NCI-H187 treated with DMSO at 0.1 percent for 48 hours (cell line): ENCODE measurements around the gene ARRDC2.
"Not testable (repeated sequence)": the region's sequence is repeated elsewhere in the genome, so short reads cannot be mapped to it uniquely, and the experiment has no call there.

Source experiments
- DNase-seq: peaks from one replicate; lab custom pipeline; 2025; lab: John Stamatoyannopoulos, UW

ARRDC2 gene

DNA sequence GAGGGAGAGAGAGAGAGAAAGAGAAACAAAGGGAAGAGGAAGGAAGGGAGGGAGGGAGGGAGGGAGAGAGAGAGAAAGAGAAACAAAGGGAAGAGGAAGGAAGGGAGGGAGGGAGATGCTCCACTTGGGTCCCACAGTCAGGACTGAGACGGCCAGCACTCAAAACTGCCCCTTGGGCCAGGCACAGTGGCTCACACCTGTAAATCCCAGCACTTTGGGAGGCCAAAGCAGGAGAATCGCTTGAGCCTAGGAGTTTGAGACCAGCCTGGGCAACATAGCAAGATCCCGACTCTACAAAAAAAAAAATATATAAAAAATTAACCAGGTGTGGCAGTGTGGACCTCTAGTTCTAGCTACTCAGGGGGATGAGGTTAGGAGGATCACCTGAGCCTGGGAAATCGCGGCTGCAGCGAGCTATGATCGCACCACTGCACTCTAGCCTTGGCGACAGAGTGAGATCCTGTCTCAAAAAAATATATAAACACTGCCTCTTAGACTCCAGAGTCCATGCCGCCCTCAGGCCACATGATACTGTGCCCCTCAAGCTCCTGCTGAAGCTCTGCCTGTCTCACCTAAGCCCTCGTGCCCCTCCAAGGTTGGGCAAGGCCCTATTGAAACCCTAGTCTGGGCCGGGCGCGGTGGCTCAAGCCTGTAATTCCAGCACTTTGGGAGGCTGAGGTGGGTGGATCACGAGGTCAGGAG, 8.4 kb downstream of the ARRDC2 start:
- no peak for DNase-seq

DNA sequence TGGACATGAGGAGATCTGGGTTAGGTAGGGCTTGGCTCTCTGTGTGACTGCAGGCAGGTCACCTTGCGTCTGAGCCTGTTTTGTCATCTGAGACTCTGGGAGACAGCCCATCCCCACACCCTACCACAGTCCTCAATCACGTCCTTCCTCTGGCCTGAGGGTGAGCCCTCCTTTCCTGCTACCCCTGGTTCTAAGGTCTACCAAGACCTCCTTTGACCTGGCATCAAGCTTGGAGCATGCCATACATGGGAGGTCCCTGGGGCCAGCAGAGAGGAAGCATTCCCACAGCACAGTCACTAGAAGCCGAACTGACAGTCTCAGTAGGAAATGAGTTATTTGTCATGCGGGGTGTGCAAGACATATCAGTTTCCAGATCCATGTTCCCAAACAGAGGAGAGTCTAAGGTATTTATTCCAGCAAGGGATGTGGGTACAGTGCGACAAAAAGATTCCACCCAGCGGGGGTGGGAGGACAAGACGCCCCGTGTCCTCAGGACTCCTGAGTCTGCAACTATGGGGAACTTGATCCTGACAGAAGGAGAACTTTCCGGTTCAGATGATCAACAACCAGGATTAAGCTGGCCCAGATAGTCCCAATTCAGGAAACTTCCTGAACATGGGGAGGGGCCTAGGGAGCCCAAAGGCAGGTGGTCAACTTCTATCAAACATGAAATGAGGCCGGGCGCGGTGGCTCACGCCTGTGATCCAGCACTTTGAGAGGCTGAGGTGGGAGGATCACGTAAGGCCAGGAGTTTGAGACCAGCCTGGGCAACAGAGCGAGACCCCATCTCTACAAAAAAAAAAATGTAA, 9.5 kb downstream of the ARRDC2 start:
- DNase-seq = no peak

DNA sequence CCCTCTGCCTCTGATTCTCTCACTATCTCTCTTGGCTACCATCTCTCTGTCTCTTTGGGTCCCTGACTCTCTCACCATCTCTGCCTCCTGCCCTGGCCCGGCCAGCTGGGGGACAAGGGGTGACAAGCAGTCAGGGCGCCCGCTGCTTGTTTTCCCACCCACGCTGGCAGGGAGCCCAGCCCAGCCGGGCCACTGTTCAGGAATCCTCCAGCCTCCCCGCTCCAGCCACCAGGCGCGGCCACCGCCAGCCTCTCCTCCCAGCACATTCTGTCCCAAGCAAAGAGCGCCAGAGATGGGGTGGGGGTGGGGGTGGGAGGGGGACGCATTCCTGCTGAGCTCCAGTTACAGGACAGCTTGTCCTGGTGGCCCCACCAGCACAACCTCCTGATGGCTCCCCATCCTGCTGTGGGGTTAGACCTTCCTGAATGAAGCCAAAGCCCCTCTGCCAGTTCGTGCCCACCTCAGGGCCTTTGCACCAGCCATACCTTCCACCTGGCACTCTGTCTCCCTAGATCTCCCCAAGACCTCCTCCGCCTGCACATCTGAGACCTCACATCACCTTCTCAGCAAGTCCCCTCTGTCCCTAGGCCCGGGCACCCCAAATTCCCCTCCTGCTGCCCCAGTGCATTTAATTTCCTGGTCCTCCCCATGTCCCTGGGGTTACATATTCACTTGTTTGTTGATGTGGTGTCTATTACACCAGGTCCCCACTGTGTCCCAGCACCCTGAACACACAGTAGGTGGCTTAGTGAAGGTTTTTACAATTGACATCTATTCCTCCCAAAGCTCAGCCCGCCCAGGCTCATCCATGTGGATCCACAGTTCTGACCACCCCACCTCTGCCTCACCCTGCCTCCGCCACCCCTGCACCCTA, 12.5 kb downstream of the ARRDC2 start:
- no peak for DNase-seq

DNA sequence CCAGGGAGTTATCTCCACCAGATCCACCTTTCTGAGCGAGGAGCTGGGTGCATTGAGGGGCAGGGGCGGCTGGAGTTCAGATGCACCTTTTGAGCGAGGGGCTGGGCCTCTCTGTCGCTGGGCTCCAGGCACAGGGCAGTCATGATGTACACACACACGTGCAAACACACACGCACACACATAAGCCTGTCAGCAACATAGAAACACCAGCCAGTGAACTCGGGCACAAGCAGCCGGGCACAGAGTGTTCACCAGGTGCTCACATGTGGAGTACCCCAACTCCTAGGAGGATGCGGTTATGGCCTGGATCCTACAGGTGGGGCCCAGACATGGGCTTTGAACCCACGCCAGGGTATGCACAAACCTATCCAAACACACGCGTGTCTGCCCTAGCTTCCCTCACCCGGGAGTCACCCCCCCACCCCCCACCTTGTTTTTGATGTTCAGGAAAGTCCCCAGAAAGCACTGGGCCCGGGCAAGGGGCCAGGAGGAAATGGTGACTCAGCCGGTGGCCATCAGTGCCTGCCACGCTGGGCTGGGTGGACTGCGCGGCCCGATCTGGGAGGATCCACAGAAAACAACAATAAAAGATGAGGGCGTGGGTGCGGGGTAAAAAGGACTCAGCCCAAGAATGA, 13.3 kb downstream of the ARRDC2 start:
- DNase-seq = no peak

DNA sequence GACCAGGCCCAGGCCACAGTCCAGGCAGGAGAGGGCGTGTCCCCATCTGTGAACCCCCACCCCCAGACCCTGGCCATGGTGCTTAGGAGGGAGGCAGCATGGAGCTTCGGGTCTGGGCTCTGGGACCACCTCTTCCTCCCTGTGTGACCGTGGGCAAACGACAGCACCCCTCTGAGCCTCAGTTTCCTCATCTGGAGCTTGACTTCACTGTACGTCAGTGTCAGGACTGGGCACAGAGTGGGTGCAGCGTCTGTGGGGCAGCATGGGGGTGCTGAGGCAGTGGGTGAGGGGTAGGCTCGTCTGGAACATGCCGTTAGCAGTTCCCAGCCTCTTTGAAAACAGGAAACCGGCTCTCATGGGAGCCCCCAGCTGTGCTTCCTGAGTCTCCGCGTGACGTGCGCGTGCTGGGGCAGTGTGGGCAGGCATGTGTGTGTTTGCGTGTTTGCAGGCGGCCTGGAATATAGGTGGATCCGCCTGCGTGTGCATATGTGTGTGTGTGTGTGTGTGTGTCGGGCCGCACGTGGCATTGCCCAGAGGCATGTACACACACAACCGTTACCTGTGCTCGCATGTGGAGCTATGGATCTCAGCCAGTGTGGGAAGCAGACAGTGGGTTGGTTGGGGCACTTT, 15.8 kb downstream of the ARRDC2 start:
- no peak for DNase-seq

DNA sequence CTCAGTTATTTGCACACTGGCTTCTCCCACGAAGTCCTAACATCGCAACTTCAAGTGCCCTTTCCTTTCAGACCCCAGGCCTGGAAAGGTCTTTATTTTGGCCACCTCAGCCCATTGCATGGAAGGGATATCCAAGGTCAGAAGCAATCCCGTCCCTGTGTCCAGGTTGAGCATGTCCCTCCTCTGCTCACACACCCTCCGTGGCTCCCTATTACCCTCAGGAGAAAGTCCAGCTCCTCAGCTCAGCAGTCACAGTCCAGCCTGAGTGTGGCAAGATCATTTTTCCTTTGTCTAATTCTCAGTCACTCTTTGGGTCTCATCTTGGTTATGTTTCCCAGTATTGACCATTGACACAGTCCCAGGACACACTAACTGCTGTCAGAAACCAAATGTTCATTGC, 19.2 kb downstream of the ARRDC2 start:
- DNase-seq = no peak

DNA sequence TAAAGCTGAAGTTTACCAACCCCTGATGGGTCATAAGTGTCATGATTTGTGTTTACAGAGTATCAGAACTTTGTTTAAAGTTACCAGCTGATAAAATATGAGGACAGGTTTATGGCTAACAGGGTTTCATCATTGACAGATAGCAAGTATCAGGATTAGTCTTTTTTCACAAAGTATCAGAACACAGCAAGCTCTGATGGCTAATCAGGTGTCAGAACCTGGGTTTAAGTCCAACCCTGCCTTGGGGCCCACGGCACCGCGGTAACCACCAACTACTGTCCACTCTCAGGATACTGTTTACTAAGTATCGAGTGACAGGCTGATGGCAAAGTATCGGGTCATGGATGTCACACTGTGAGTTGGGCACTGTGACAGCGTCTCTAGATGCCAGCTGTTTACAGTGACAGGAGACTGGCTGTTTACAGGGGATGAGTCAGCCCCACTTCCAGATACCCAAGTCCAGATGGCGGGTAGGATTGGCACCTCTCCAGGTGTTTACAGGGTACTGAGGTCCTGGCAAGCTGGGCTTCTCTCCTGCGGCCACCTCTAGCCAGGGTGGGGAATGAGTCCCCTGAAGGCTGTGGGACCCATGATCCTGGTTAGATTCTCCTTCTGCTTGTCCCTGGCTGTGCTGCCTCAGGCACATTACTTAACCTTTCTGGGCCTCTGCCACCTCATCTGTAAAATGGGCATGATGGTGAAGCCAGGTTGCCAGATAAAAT, 21.8 kb downstream of the ARRDC2 start:
- DNase-seq = no peak

DNA sequence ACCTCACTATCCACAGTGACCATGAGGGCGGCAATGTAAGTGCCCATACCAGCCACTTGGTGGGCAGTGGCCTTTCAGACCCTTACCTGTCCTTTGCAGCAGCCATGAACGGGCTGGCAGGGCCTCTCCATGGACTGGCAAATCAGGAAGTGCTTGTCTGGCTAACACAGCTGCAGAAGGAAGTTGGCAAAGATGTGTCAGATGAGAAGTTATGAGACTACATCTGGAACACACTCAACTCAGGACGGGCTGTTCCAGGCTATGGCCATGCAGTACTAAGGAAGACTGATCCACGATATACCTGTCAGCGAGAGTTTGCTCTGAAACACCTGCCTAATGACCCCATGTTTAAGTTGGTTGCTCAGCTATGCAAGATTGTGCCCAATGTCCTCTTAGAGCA, 23.4 kb downstream of the ARRDC2 start:
- not testable (repeated sequence) for DNase-seq

DNA sequence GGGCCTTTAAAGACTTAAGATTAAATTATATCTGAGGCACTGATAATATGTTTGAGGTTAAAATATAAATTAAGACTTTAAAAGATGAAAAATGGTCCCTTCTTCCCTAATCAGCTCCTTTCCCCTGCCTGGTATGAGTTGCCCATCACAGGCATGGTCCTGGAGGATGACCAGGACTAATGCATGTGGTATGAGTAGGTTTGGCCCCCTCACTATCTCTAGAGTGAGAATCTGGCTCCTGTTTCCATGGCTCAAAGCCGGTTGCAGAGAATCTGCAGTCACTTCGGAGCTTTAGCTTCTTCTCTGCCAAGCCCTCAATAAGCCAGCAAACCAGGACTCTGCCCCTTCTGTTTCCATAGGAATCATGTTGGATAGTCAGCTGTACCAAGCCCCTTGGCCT, 24.1 kb downstream of the ARRDC2 start:
- DNase-seq = not testable (repeated sequence)

DNA sequence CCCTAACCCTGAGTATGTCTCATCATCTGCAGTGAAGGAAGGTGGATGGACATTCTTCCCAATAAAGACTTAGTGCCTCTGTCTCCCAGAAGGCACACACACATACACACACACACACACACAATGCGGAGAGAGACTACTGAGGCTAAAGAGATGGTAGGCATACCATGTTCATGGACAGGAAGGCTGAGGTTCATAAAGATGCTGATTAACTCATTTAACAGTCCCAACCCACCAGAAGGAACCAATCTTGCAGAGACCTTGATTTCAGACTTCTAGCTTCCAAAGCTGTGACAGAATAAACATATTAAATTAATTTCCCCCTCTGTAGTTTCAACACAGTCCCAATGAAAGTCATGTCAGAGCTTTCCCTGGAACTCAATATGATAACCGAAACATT, 33.1 kb downstream of the ARRDC2 start:
- DNase-seq = no peak

DNA sequence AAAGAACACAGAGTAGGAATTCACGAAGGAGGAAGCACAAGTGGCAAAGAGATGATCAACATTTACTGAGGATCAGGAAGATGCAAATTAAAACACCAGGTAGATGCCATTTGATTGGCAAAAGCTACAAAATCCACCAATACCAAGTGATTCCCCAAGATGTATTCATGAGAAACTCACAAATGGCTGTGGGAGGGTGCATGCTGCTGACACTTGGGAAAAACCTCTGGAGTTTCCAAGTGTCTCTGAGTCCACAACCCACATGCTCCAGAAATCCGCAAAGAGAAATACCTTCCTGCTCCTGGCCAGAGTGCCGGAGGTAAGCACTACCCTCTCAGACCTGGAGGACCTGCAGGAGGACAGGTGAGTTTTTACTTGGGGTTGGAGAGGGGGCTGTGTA, 35.7 kb downstream of the ARRDC2 start:
- no peak for DNase-seq

DNA sequence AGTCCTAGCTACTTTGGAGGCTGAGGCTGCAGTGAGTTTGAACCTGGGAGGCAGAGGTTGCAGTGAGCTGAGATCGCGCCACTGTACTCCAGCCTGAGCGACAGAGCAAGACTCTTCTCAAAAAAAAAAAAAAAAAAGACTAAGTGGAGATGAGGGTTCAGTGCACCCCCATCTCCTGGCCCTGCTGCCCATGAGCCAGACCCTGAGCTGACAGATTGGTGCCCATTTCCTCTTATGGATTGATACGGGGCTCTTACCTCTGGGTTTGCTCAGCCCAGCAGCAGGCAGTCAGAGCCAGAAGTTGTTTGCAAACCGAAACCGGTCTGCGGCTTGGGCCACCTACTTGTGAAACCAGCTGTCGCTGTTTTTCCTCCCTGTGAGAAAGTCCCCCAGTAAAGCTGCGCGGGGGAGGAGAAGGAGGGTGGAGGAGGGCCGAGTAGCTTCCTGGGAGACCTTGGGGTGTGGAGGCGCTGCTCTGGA, 36.9 kb downstream of the ARRDC2 start:
- DNase-seq = no peak

DNA sequence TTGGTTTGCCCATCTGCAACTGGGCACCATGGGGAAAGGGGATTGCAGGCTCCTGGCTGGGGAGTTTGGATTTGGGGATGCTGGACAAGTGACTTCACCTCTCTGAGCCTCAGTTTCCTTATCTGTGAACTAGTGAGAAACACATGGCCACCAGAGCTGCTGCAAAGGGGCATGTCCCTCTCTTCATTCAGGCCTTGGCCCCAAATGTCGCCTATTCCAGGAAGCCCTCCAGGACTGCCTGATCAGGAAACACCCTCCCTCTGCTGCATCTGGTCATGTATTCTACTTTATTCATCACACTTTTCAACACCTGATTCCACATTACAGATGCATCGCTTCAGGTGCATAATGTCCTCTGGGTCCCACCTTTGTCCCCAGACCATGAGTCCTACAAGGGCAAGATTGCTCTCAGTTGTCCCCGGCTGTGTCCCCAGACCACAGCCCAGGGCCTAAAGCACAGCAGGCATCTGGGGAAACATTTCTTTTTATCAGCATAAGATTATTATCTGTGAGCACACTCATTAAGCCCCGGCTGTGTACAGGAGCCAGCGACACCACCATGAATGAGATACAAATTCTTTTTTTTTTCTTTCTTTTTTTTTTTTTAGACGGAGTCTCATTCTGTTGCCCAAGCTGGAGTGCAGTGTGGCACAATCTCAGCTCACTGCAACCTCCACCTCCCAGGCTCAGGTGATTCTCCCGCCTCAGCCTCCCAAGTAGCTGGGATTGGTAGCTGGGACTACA, 37.5 kb downstream of the ARRDC2 start:
- DNase-seq = no peak

DNA sequence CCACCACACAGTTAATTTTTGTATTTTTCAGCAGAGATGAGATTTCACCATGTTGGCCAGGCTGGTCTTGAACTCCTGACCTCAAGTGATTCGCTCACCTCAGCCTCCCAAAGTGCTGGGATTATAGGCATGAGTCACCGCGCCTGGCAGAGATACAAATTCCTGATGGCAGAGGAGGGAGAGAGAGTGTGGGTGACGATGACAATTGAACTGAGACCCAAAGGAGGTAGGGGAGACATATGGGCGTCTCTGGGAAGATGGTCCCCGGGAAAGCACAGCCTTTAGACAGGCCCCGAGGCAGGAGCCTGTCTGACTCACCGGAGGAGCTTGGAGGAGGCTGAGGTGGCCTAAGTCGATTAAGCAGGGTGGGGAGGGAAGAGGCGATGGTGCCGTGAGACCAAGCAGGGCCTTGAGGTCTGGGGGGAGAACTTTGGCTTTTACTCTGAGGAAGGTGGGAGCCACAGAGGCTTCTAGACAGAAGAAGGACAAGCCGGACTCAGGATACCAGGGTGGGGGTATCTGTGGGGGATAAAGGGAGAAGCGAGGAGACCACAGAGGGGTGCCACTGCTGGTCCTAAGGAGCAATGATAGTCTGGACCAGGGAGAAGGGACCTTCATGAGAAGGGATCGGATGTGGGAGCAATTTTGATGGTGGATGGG, 38.2 kb downstream of the ARRDC2 start:
- no peak for DNase-seq

DNA sequence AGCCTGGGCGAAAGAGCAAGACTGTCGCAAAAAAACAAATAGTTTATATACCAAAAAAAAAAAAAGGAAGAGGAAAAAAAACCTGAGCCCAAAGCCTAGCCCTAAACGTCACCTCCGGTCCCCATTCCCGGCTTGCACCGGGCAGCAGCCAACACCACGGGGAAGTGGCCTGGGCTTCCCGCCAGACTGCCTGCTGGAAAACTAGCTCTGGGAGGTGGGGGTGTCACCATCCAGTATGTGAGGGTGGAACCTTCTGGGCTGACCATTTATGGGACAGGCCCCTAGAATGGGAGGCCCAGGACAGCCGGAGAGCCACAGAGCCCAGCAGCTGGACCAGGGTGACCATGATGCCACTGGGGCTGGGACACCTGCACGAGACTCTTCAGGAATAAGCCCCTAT, 41.4 kb downstream of the ARRDC2 start:
- no peak for DNase-seq

DNA sequence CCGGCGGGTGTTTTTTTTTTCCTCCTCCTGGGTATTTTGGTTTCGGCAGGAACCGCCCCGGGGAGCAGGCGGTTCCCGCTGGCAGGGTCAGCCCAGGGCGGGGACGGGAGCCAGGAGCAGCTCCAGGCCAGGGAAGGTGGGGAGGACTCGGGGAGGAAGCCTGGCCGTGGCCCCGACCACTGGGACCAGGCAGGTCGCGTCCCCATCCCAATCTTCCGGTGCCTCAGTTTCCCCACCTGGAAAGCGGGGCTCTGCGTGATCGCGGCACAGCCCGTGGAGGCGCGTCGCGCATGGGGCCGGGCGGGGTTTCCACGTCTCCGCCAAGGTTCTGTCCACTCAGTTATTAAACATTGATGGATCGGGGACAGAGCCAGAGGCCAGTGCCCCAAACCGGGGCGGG, 43.9 kb downstream of the ARRDC2 start:
- DNase-seq = no peak

DNA sequence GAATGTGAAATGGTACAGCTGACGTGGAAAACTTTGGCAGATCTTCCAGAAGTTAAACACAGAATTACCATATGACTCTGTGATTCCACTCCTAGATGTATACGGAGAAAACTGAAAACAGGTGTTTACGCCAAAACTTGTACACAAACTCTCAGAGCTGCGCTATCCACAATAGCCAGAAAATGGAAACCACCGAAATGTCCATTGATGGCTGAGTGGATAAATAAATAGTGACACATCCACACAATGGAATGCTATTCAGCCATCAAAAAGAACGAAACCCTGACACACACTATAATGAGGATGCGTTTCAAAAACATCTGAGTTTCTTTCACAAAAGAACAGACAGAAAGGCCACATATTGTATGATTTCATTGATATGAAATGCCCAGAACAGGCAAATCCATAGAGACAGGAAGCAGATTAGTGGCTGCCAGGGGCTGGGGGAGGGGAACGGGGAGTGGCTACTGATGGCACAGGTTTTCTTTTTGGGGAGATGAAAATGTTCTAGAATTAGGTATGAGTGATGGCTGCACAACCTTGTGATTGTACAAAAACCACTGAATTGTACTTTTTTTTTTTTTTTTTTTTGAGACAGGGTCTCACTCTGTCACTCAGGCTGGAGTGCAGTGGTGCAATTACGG, 45.7 kb downstream of the ARRDC2 start:
- DNase-seq = no peak

DNA sequence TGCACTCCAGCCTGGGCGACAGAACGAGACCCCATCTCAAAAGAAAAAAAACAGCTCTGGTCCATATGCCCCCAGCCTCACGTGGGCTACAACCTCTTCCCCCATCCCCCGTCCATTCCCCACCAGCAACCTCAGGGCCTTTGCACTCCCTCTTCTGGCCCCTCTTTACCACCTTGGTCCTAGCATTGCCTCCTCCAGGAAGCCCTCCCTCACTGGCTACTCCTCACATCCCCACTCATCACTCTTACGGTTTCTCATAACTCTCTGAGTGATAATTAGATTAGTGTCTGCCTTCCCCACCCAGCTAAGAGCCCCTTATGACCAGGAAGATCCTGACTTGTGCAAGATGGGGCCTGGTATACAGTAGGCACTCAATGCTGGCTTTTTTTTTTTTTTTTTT, 48.0 kb downstream of the ARRDC2 start:
- DNase-seq = no peak

DNA sequence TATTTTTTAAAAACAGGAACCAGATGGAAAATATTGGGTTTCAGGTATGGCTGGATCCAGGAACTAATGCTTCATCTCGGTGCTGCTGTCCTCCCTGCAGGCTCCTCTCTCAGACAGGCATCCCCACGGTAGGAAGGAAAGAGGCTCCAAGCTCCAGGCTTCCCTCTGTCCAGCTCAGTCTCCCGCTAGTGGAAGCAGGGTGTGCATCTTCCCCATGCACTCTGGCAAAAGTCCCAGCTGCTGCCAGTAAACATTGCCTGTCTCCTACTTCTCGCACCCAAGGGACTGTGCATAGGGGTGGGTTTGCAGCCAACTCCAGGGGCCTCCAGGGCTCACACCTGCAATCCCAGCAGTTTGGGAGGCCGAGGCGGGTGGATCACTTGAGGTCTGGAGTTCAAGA, 49.6 kb downstream of the ARRDC2 start:
- no peak for DNase-seq
